ENCODE data around the gene SEC11C. TPM values are rescaled to one million over a fixed set of nuclear protein-coding genes. Genes with fewer than 3 reads are reported as not detected.

SEC11C gene
- total RNA-seq, 1 donor from 2014 or later, result 15.8 TPM

- DNase-seq (ENCODE audit: low read depth in 2 of 2), result no peak
Observed at GRCh38 chr18:59144483-59144882, 4.8 kb downstream of the SEC11C start.

- peak in 1 of 2 donors; percentile 19 for DNase-seq (ENCODE audit: low read depth in 2 of 2)
Observed at GRCh38 chr18:59145055-59145454, 5.4 kb downstream of the SEC11C start.

GRCh38 chr18:59148192-59148591, 8.5 kb downstream of the SEC11C start:
- no peak for DNase-seq (ENCODE audit: low read depth in 2 of 2)

GRCh38 chr18:59149007-59149406, 9.3 kb downstream of the SEC11C start:
- DNase-seq (ENCODE audit: low read depth in 2 of 2), result no peak

GRCh38 chr18:59149416-59149815, 9.7 kb downstream of the SEC11C start:
- DNase-seq (ENCODE audit: low read depth in 2 of 2), result no peak

- DNase-seq (ENCODE audit: low read depth in 2 of 2), result no peak
Observed at GRCh38 chr18:59150236-59150635, 10.6 kb downstream of the SEC11C start.

- DNase-seq (ENCODE audit: low read depth in 2 of 2), result no peak
Observed at GRCh38 chr18:59155153-59155552, 15.5 kb downstream of the SEC11C start.

- no peak for DNase-seq (ENCODE audit: low read depth in 2 of 2)
Observed at GRCh38 chr18:59156316-59156715, 16.6 kb downstream of the SEC11C start.

GRCh38 chr18:59159265-59159664, 19.6 kb downstream of the SEC11C start:
- no peak for DNase-seq (ENCODE audit: low read depth in 2 of 2)

- DNase-seq (ENCODE audit: low read depth in 2 of 2), result no peak
Observed at GRCh38 chr18:59159986-59160385, 20.3 kb downstream of the SEC11C start.

GRCh38 chr18:59172664-59173249, 33.1 kb downstream of the SEC11C start:
- no peak for DNase-seq (ENCODE audit: low read depth in 2 of 2)

- DNase-seq (ENCODE audit: low read depth in 2 of 2), result no peak
Observed at GRCh38 chr18:59177485-59177884, 37.8 kb downstream of the SEC11C start.

GRCh38 chr18:59180150-59180845, 40.6 kb downstream of the SEC11C start:
- no peak for DNase-seq (ENCODE audit: low read depth in 2 of 2)

GRCh38 chr18:59182673-59183072, 43.0 kb downstream of the SEC11C start:
- no peak for DNase-seq (ENCODE audit: low read depth in 2 of 2)

GRCh38 chr18:59189008-59189407, 49.3 kb downstream of the SEC11C start:
- no peak for DNase-seq (ENCODE audit: low read depth in 2 of 2)

GRCh38 chr18:59189746-59190145, 50.1 kb downstream of the SEC11C start:
- no peak for DNase-seq (ENCODE audit: low read depth in 2 of 2)

- DNase-seq (ENCODE audit: low read depth in 2 of 2), result no peak
Observed at GRCh38 chr18:59196161-59196725, 56.6 kb downstream of the SEC11C start.

GRCh38 chr18:59197636-59198035, 58.0 kb downstream of the SEC11C start:
- no peak for DNase-seq (ENCODE audit: low read depth in 2 of 2)

- no peak for DNase-seq (ENCODE audit: low read depth in 2 of 2)
Observed at GRCh38 chr18:59198215-59198614, 58.5 kb downstream of the SEC11C start.

GRCh38 chr18:59200787-59201186, 61.1 kb downstream of the SEC11C start:
- no peak for DNase-seq (ENCODE audit: low read depth in 2 of 2)

GRCh38 chr18:59202258-59202820, 62.7 kb downstream of the SEC11C start:
- DNase-seq (ENCODE audit: low read depth in 2 of 2), result no peak

- DNase-seq (ENCODE audit: low read depth in 2 of 2), result no peak
Observed at GRCh38 chr18:59207506-59207905, 67.8 kb downstream of the SEC11C start.

All from dermis microvascular lymphatic vessel endothelial cell (primary cell).